HG02798 (cell line): ENCODE measurements around the gene ETS1.

ENCODE experiments used
- ATAC-seq: cut with Tn5 transposase; IDR thresholded peaks from one replicate; pipeline ENCODE4 v1.9.1; 2021; ENCODE audit warnings: mild to moderate bottlenecking; ENCODE audit not compliant: unreplicated experiment, poor library complexity

The ETS1 gene

DNA sequence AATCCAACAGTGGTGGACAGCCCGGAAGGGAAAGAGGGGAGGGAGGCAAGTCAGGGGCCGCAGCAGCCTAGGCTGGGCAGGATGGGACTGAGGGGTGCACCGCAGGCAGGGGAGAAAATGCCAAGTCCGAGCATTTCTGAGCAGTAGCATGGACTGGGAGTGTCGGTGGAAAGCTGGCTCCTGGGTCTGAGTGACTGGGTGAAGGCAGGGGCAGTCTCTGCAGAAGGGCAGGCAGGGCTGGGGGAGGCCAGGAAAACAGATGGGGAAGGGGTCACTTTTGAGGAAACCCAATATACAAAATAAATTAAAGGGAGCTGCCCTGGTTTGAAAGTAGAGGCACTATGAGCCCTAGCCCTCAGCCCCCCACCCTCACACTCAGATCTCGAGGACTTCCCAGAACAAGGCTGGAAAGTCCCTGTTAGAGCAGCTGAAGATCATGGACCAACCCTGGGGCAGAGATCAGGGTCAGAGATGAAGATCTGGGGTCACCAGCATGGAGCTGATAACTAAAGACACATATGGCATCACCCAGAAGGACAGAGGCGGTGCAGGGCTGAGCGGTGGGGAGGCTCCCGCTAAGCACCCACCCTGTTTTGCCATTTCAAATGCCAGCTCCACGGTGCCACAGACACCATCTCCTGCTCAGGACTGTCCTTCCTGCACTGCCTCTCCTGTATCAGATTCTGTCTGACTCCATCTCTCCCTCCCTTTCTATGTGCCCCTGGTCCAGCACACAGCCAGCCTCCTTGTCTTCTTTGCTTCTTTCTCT is 32.4 kb upstream of the ETS1 start:
- no peak for ATAC-seq

DNA sequence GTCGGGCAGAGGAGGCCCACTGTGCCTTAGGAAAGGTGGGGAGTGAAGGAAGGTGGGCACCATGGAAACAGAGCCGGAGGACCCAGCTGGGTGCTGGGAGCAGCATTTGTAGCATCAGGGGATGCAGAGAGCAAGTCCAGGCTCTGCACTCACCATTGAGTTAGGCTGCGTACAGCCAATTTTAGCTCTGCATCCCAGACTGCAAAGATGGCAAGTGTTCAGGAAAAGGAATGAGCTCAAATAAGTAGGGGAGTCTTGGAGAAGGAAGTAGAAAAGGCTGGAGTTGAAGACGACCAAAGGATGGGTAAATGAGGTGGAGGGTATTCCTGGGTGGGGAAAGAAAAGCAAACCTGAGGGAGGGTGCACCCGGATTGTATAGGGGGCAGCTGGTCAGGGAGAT is 31.6 kb upstream of the ETS1 start:
- no peak for ATAC-seq

DNA sequence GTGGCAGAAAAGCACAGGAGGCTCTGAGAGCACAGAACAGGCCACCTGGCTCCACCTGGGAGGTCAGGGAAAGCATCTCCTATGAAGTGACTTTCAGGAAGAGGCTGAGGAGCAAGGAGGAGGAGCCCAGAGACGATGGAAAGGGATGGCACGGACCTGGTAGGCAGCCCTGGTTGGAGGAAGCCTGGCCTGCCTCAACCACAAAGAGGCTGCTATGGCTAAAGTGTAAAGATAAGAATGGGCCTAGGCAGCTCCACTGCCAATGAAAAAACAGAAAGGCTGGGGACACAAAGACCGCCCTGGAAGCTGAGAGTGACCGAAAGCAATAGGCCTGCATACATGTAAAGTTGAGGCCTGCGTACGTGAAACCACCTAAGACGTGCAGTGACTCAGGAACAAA is 31.2 kb upstream of the ETS1 start:
- ATAC-seq: no peak

DNA sequence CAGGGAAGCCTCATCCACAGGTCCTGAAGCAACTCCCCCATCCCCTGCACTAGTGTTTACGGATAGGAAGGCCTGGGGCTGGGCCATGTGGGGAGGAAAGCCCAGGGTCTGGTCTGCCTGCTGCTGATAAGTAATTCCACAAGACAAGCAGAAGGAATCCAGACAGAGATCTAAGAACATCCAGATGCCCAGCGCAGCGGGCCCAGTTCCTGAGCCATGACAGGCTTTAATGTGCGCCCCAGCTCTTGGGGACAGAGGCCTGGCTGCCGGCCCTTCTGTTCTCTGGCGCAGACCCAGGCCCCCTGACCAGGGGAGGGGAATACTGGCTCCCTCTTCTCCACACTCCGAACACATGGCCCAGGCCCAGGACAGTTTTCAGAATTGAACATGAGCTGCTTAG is 28.8 kb upstream of the ETS1 start:
- no peak for ATAC-seq

DNA sequence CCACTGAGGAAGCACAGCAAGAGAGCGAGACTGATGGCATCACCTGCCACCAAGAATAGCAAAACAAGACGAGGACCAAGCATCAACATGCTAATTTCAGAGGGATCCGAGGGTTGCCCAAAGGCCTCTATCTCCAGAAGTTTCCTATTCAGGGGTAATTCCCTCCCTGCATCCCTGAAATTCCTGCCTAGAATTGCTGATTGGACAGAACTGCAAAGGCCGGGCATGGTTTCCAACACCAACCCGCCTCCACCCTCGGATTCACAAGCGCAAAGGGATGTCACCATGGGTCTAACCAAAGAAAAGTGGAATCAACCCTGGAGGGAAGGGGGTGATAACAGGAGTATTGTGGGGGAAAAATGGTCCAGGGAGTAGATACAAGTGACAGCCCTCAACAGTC is 28.3 kb upstream of the ETS1 start:
- no peak for ATAC-seq

DNA sequence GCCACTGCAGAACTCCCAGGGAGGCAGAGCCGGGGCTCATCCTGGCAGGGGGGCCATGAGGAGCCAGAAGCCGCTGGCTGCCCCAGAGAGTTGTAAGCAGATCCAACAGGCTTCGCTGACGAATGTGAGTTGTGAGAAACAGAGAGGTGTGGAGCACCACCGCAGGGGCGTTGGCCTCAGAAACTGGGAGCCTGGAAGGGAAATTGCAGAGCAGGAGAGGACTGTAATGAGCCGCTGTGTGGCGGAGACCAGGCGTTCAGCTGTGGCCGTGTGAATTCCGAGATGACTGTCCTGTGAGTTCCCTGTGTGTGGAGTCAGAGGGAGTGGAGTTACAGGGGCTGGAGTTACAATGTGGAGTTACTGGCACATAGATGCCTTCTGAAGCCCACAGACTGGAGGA is 27.7 kb upstream of the ETS1 start:
- ATAC-seq: no peak

DNA sequence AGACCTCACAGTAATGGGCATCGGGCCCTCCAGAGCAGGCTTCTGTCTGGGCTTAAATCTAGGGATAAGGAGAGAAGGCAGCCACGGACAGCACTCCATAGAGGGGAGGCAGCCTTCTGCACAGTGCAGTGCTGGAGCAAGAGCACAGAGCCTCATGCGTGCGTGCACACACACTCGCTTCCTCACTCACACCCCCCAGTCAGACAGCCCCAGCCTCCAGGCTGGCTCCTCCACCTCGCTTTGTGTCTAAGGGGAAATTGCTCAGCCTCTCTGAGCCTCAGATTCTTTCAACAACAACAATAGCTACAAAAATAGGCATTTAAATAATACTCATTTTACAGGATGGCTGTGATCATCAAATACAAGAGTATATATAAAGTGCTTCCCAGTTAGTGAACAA is 26.7 kb upstream of the ETS1 start:
- no peak for ATAC-seq

DNA sequence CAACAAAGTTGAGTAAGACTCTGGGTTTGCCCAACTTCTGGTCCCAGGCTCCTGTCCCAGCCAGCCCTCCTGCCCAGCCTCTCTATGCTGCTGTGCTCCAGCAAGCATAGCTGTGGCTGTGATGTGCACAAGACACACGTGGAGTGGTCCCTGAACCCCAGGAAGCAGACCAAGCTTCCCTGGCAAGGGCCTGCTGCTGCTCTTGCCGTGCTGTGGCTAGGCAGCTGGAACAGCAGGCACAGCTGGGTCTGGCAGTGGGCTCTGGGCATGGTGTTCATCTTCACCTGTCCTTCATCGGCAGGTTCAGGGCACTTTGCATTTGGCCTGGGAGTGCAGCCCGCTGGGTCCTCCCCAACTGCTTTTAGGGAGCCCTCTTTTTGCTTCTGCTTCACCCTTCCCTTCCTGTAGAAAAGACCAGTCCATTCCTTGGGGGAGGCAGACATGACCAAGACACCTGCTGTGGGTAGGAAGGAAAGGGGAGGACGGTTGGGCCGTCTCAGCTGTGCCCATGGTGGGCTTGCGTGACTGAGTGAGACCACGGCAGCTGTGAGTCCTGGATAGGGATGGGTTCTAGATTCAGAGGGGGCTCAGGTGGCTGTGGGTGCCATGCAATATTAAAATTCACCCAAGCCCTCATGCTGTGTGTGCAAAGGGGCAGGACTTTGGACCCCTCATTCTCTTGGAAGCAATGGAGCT is 26.1 kb upstream of the ETS1 start:
- ATAC-seq: no peak

DNA sequence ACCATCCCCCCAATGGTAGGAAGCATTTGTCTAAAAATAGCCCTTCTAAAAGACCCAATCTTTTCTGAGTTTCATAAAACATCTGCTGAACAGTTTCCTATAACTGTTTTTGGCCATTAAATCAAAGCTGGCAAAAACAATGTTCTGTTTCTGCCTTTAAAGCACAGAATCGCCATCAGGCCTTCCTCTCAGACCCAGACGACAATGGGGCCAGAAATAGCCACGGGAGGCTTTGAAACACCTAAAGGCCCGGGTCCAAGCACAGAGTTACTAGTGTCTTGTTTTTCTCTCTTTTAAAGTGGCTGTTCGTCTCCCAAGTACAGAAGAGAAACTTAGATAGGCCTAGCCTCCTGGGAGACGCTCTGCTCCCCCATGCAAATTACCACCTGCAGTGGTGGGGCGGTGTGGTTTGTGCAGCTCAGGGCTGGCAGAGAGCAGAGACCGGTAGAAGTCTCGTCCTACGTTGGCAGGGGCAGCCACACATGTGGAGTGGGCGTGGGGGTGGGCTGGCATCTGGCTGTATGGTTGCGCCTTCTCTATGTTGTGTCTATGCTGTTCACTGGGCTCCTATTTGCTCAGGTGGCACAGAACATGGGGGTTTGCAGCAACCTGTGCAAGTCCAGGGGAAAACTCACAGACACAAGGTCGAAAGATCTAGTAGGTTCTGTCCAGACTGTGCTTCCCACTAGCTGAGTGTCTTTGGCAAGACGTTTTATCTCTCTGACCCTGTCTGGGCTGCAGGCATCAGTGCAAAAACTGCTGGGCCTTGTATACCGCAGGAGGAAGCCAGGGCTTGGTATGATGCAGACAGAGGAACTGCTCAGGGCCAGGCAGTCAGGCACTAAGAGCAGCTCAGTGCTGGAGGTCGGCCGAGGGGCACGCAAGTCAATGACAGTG is 23.6 kb upstream of the ETS1 start:
- ATAC-seq: peak; percentile 98

DNA sequence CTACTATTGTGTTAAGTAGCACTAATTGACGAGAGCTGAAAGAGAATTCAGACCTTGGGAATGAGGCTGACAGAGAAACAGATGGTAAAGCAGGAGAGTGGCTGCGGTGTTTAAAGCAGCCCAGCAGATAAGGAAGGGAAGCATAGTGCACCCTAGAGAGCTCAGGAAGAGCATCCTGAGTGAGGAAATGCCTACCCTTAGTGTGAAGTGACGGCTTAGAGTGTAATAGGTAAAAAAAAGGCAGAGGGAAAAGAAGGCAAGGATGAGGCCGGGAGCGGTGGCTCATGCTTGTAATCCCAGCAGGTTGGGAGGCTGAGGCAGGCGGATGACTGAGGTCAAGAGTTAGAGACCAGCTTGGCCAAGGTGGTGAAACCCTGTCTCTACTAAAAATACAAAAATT is 22.4 kb upstream of the ETS1 start:
- no peak for ATAC-seq

DNA sequence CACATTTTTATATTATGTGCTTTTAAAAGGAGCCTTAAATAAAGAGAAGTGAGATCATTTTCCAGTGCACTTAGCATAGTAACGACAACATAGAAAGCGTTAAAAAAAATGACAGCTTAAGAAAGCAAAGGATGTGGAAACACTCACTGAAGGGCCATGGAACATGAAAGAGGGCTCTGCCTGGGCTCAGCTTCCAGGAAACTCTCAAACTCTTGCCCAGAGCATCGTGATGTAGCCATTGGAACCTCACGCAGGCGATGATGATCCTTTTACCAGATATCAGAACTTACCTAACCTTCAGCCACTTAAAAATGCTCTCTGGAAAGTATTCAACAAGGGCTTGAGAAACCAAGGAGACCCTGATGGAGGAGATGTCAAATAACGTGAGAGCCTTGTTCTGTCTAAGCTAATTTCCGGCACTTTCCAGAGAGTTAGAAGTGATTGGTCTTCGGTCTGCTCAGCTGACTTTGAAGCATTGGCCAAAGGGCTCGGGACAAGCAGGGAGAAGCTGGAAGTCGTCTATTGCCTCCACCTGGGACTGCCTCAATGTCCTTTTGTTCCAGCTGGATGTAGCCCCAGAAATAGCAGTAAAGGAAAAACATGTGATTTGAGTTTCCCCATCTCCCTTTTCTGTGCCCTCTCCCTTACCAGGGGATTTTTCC is 21.5 kb upstream of the ETS1 start:
- no peak for ATAC-seq

DNA sequence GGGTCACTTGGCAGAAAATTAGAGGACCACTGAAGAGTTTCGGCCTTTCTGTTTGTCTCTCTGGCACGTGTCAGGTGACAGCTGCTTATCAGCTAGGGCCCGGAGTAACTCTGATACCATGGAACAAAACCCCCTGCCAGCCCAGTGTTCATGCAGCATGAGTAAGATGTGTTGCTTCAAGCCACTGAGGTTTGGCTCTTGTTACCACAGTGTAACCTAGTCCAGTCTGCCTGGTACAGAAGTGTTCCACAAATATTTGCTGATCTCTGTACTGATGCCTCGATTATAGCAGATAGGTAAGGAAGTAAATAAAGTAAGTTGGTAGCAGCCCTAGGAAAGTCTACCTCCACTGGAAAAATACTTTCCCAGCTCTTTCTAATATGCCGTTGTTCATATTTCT is 20.5 kb upstream of the ETS1 start:
- ATAC-seq: no peak

DNA sequence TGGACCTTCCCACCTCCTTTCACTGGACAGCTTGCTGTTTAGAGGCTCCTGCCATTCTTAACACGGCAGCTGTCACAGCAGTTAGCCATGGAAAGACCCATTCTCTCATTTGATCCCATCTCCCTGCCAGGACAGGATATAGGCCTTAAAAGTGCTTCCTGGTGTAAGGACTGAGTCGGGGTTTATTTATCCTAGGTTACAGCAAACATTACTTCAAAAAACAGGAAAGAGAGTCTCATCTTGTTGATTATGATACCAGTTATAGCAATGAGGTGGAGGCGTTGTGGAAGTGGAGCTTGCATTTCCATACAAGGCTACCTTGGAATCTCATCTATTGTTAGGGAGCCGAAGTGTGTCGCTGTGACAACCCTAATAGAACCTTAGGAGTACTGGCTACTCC is 17.4 kb upstream of the ETS1 start:
- no peak for ATAC-seq

DNA sequence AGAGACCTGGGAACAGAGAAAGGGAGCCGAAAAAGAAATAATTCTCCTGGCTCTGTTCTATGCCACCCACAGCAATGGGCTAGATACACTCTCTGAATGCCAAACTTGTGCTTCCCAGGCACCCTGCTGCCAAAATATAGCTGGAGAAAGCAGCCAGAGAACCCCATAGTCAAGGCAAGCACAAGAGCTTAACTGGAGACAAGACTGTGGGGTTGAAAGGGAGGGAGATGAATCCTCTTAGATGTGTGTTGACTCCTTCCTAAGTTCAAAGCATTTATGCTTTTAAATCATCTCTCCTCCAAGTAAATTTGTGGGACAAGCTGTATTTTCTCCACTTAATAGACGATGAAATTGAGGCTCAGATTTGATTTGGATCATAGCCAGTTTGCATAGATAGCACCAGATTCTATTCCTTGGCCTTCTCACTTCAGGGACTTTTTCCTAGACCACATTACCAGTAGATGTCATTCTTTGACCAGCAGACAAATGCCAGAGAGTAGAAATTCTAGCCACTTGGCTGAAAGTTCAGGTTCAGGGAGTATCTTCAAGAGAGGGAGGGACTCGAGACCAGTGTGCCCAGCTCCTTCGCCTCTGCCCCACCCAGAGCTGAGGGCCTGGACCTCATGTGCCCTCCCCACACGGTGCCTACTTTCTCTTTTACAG is 16.5 kb upstream of the ETS1 start:
- ATAC-seq: peak; percentile 51

DNA sequence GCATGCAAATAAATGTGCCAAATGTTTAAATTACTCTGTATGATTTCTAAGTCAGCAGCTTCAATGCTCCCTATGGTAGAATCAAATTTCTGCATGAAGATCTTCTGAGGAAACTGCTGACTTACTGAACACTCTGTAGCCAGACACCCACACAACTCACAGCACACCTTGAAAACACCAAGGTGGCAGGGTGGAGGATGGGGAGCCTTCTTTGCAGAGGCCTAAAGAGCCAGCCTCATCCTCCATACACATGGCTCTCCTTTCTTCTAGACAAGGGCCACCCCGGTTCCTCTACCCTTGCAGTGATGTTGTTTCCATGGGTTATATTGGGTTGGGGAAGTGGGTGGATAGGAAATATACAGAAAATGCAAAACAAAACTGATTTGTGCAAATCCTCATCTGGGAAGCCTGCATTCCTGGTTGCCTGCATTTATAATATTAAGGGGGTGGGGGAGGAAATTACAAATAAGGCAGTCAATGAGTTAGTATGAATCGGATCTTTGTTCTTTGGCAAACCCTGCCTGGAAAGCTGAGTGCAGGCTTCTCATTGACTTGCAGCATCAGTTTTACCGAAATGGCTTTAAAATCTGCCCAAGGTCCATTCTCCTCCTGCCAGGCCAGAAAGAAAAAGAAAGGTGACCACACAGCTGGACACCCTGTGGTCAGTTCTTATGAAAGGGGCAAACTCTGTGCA is 15.8 kb upstream of the ETS1 start:
- no peak for ATAC-seq

DNA sequence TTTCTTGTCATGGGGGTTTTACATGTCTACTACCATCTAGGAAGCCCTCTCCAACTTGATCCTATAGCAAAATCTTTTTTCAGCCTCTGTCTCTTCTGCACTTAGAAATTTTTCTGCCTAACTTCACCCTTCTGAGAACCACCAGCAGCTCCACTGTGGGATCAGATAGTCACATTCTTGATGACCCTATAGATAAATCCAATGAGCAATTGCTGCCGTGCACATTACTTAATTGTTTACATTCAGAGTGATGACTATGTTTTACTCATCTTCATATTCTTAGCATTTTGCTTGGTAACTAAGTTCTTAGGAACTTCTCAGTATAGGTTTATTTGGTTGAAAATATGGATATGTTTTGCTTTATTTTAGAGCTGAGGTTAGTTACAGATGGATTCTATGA is 12.4 kb upstream of the ETS1 start:
- ATAC-seq: no peak

DNA sequence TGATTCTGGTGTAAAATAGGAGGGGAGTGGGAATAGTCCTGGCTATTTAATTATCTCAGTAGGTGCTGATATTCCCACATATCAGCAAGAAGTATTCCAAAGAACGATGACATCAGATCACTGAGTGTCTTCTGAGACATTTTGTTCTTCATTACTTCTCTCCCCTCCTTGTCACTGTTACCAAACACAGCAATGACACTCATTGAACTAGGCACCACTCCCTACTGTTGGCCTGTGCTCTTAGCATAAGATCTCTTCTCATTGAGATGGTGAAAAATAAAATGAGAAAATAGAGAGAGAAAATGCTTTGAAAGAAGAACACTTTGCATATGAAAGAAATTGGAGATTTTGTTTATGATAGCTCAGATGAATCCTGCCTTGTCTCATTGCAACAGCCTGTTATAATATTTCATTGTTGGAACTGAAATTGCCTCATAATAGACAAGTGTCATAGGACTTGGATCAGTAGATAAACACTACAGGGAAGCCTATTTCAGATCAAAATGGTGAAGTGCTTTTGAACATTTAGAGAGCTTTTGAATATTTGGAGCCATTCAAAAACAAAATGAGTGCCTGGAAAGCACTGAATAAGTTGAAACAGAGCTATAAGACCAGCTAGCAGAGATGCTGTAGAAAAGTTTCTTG is 11.3 kb upstream of the ETS1 start:
- no peak for ATAC-seq

DNA sequence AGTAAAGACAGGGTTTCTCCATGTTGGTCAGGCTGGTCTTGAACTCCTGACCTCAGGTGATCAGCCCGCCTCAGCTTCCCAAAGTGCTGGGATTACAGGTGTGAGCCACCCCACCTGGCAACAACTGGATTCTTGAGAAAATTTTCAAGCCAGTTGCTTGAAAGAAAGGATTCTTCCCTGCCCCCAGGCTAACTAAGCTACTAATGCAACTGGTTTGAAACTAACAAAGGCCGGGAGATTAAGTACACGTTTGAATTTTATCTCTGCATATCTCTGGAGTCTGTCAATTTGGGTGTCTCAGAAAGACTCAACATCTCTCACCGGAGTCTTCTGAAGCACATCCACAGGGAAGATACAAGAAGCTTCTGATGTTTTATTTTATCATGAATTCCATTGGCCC is 10.7 kb upstream of the ETS1 start:
- no peak for ATAC-seq

DNA sequence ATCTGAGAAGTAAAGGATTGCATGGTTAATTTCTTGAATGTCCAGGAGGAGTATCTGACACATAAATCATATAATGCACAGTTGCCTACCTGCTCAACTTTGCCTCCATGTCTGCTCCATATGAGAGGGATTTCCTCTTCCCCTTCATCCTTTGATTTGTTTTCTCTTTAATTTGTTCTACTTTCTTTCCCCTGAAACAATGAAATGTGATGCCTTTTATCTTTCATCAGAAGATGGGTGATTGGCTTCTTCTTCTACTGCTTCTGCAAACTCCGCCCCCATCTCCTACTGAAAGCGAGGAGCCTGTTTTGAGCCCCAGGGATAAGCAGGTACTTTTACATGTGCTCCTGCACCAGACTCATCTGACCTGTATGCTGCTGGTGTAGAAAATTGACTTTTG is 9.9 kb upstream of the ETS1 start:
- no peak for ATAC-seq
